Heart left ventricle (tissue), 16 donors: Measurements from ENCODE around the gene TXNDC2. TPM values are rescaled to one million over a fixed set of nuclear protein-coding genes. Genes with fewer than 3 reads are reported as not detected.

ENCODE experiments used
- ATAC-seq, 4 donors: fragments of 200-7000 bp; cut with Tn5 transposase; one replicate each; pipeline ENCODE4 v1.9.1; 2020 to 2022; ENCODE audit warnings: moderate library complexity in 4 of 4, mild to moderate bottlenecking in 3 of 4, moderate number of reproducible peaks in 1 of 4
- DNase-seq, 5 donors: peaks; one replicate each; pipeline ENCODE4 v3.0.0-alpha.2; 2020
- H3K27ac ChIP-seq, 12 donors: fragments of 200-600 bp; sonication (generic) in 4 of 12; one replicate each; pipeline versions ENCODE4 v1.5.0 to v1.8.0; 2016 to 2022; ENCODE audit warnings: mild to moderate bottlenecking in 2 of 12
- H3K27me3 ChIP-seq, 9 donors: fragments of 200-600 bp; sonication (generic) in 2 of 9; one replicate each; pipeline versions ENCODE4 v1.5.1 to v1.8.0; 2016 to 2022; ENCODE audit warnings: mild to moderate bottlenecking in 3 of 9
- H3K36me3 ChIP-seq, 9 donors: fragments of 200-600 bp; sonication (generic) in 2 of 9; one replicate each; pipeline versions ENCODE4 v1.5.0 to v1.8.0; 2018 to 2022; ENCODE audit warnings: mild to moderate bottlenecking in 2 of 9
- H3K4me1 ChIP-seq, 12 donors: fragments of 200-600 bp; sonication (generic) in 4 of 12; one replicate each; pipeline versions ENCODE4 v1.5.0 to v1.8.0; 2016 to 2022; ENCODE audit warnings: mild to moderate bottlenecking in 3 of 12
- H3K4me3 ChIP-seq, 12 donors: fragments of 200-600 bp; sonication (generic) in 4 of 12; one replicate each; pipeline versions ENCODE4 v1.5.0 to v1.8.0; 2017 to 2022; ENCODE audit warnings: mild to moderate bottlenecking in 9 of 12, moderate library complexity in 4 of 12
- H3K9me3 ChIP-seq, 12 donors: fragments of 200-600 bp; sonication (generic) in 4 of 12; one replicate each; pipeline versions ENCODE4 v1.5.0 to v1.8.0; 2016 to 2022; ENCODE audit warnings: mild to moderate bottlenecking in 1 of 12
- POLR2A ChIP-seq, 2 donors: fragments of 450-650 bp; IDR thresholded peaks; one replicate each; pipeline ENCODE4 v1.6.1; 2017; ENCODE audit warnings: antibody characterized with exemption in 2 of 2, mild to moderate bottlenecking in 2 of 2, moderate library complexity in 2 of 2
- WGBS, 4 donors: extraction: QIAGEN DNeasy Blood & Tissue Kit in 2 of 4; methylation state at CpG; one replicate each; pipeline versions ENCODE4 v1.1.5 to v1.1.7; 2013 to 2018; 5-methylcytosine and 5-hydroxymethylcytosine counted together
- intact Hi-C, 10 donors: fragments of 100-400 bp; cut with DNase I; formaldehyde crosslinking; loops; one replicate each; pipeline versions ENCODE4 v1.11.1 to v1.14.2; 2022
- polyA plus RNA-seq, 2 donors: library from polyadenylated mRNA; stranded (reverse); fragments of 200-250 nt; gene quantifications; one replicate each; pipeline ENCODE4 v1.2.3, GENCODE V29; 2013
- total RNA-seq, 9 donors: library from RNA; depleted of rRNA in 2 of 9; stranded (reverse); fragments of >200 nt in 2 of 9; fragmentation: NEBNext Ultra II Directional in 3 of 9; extraction: Animal tissue kit (Norgen Biotek cat#: 25700) in 3 of 9; gene quantifications; one replicate each; pipeline versions ENCODE4 v1.1.0 to v1.2.4, GENCODE V29; 2016 to 2023
- TF ChIP-seq, protein P1 (sequence below), 12 donors: fragments of 200-600 bp; sonication (generic) in 4 of 12; IDR thresholded peaks; one replicate each; pipeline versions ENCODE4 v1.5.0 to v1.8.0; 2018 to 2022; ENCODE audit warnings: antibody characterized with exemption in 12 of 12, mild to moderate bottlenecking in 5 of 12
- donor health status: ischemic (EF 13 %, LVEDD 7.1; RV severe dilation, severe dysfunction).
- donor health status: healthy with polysubstance abuse.
- donor health status: DM: no; HTN: yes; CAD: no.
- donor health status: DM: no; HTN: no; CAD: no.
- donor health status: ischemic (EF 25% LVEDD 6.9; RV normal size, moderate dysfunction).
- donor health status: ischemic (EF 25% LVEDD 5.7; RV mildly dilated, moderate dysfunction).
- donor health status: healthy.
- donor health status: DM: yes; HTN: yes; CAD: no.
- donor health status: ischemic (EF 35%, LVEDD 5.7; RV mildly dilated, moderate dysfunction).
- donor health status: nonischemic (EF 11% LVEDD 7.7; RV severe dilation, severe dysfunction).
- donor health status: DM: yes; HTN: yes; CAD: no.
- donor health status: PGD.
- donor health status: ischemic (EF 29% LVEDD 5.4; RV normal size, mild dysfunction).
- donor health status: nonischemic (EF 23%, LVEDD 6.1; RV moderate dilation, normal function).

The TXNDC2 gene
- total and polyA plus RNA-seq, 11 donors, result 0.03 TPM; not detected in 10

DNA sequence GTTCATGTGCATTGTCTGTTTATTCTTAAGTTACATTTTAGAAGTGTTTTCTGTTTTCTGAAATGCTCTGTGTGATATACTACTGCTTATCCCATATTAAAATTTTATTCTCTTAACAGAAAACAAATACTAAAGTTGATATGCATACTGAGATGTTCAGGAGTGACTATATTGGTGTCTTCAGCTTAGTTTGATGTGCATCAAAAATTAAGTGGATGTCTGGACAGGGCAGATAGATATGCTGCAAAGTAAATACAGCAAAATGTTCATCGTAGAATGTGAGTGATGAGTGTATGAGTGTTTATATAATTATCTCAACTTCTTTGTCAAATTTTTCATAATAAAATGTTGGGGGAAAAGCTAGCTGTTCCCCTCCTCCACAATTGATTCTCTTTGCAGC, 41.2 kb downstream of the TXNDC2 start:
- intact Hi-C loops, result loop anchor here in 3 of 10 donors (10.0 kb wide), 3 partner anchors 102 to 312 kb away; partner anchors contain the start of gene PPP4R1 (in 1 of the 3)
- Histone ChIP-seq H3K27ac (peak overlapping the region in 1 of 12 donors; percentile 2), H3K4me1 (peaks cover 0 to 100% (median 90%) of the 10 kb centered on the region in 12 donors), H3K36me3 (peaks cover 0 to 4% (median 0%) of the 10 kb centered on the region in 9 donors), H3K9me3 (no peaks in the 10 kb centered on the region), H3K27me3 (no peaks in the 10 kb centered on the region), H3K4me3 (no peak overlapping the region)
- 25 to 38% (median 26%) methylated on average over 1 of the region's 1 CpG for WGBS, 4 donors
- ATAC-seq, result no peak
- TF ChIP-seq, protein P1, sequence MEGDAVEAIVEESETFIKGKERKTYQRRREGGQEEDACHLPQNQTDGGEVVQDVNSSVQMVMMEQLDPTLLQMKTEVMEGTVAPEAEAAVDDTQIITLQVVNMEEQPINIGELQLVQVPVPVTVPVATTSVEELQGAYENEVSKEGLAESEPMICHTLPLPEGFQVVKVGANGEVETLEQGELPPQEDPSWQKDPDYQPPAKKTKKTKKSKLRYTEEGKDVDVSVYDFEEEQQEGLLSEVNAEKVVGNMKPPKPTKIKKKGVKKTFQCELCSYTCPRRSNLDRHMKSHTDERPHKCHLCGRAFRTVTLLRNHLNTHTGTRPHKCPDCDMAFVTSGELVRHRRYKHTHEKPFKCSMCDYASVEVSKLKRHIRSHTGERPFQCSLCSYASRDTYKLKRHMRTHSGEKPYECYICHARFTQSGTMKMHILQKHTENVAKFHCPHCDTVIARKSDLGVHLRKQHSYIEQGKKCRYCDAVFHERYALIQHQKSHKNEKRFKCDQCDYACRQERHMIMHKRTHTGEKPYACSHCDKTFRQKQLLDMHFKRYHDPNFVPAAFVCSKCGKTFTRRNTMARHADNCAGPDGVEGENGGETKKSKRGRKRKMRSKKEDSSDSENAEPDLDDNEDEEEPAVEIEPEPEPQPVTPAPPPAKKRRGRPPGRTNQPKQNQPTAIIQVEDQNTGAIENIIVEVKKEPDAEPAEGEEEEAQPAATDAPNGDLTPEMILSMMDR (IDR thresholded peaks at IDR 0.05), result no peak
- TF ChIP-seq POLR2A (IDR thresholded peaks at IDR 0.05), result no peak
- no peak for DNase-seq

- Histone ChIP-seq H3K27me3 (no peaks in the 10 kb centered on the region), H3K4me1 (peaks cover 0 to 100% (median 87%) of the 10 kb centered on the region in 12 donors), H3K36me3 (peaks cover 0 to 9% (median 4%) of the 10 kb centered on the region in 9 donors), H3K4me3 (no peak overlapping the region), H3K27ac (peak overlapping the region in 5 of 12 donors; percentile 2 to 8 (median 6)), H3K9me3 (no peaks in the 10 kb centered on the region)
- DNase-seq (no peak), ATAC-seq (no peak)
- 37 to 50% (median 40%) methylated on average over 2 of the region's 2 CpGs for WGBS, 4 donors
- intact Hi-C loops, result loop anchor here in 3 of 10 donors (10.0 kb wide), 3 partner anchors 103 to 313 kb away; partner anchors contain the start of gene PPP4R1 (in 1 of the 3)
- TF ChIP-seq, protein P1 (IDR thresholded peaks at IDR 0.05), result no peak
- TF ChIP-seq POLR2A (IDR thresholded peaks at IDR 0.05), result no peak
Observed at GRCh38 chr18:9927392-9928063, 41.8 kb downstream of the TXNDC2 start.

- TF ChIP-seq POLR2A (IDR thresholded peaks at IDR 0.05), result no peak
- TF ChIP-seq, protein P1 (IDR thresholded peaks at IDR 0.05), result no peak
- H3K36me3 ChIP-seq, result peaks cover 0 to 22% (median 16%) of the 10 kb centered on the region in 9 donors
- no peaks in the 10 kb centered on the region for H3K27me3 ChIP-seq
- no peak for ATAC-seq
- no peaks in the 10 kb centered on the region for H3K9me3 ChIP-seq
- intact Hi-C loops, result loop anchor here in 3 of 10 donors (10.0 kb wide), 3 partner anchors 104 to 314 kb away; partner anchors contain the start of gene PPP4R1 (in 1 of the 3)
- no peak for DNase-seq
- no peak overlapping the region for H3K4me3 ChIP-seq
- no peak overlapping the region for H3K27ac ChIP-seq
- peaks cover 1 to 91% (median 75%) of the 10 kb centered on the region in 12 donors for H3K4me1 ChIP-seq
- 82 to 87% (median 85%) methylated on average over 5 of the region's 5 CpGs for WGBS, 4 donors
Observed at GRCh38 chr18:9928646-9929259, 43.0 kb downstream of the TXNDC2 start.

- DNase-seq (no peak), ATAC-seq (no peak)
- Histone ChIP-seq H3K27ac (no peak overlapping the region), H3K4me3 (no peak overlapping the region), H3K4me1 (peaks cover 2 to 77% (median 62%) of the 10 kb centered on the region in 12 donors), H3K27me3 (no peaks in the 10 kb centered on the region), H3K9me3 (no peaks in the 10 kb centered on the region), H3K36me3 (peaks cover 0 to 35% (median 27%) of the 10 kb centered on the region in 9 donors)
- no peak for TF ChIP-seq POLR2A (IDR thresholded peaks at IDR 0.05)
- TF ChIP-seq, protein P1 (IDR thresholded peaks at IDR 0.05), result no peak
- intact Hi-C loops, result no loop called here
- WGBS, 4 donors, result 68 to 74% (median 71%) methylated on average over 3 of the region's 3 CpGs
Observed at GRCh38 chr18:9930299-9930884, 44.6 kb downstream of the TXNDC2 start.
